Upper lobe of left lung (tissue), 4 donors: ENCODE data around the gene TMED4.

Experiments
- EP300 ChIP-seq, 4 donors: sonication (generic); formaldehyde crosslinking; IDR thresholded peaks; one replicate each; pipeline ENCODE4 v1.5.1; 2017; ENCODE audit warnings: antibody characterized with exemption in 4 of 4, control low read depth in 2 of 4
- POLR2A ChIP-seq, 4 donors: fragments of 450-650 bp; IDR thresholded peaks; one replicate each; pipeline ENCODE4 v1.5.1; 2016 to 2017; ENCODE audit warnings: antibody characterized with exemption in 4 of 4, mild to moderate bottlenecking in 2 of 4
- POLR2AphosphoS5 ChIP-seq, 2 donors: sonication (generic); formaldehyde crosslinking; IDR thresholded peaks; one replicate each; pipeline ENCODE4 v1.5.1; 2017; ENCODE audit warnings: antibody characterized with exemption in 2 of 2
- TF ChIP-seq, protein P1 (sequence below), 6 experiments: fragments of 450-650 bp in 4 of 6; fragments of 200-600 bp in 2 of 6; sonication (generic) in 2 of 6; IDR thresholded peaks; one replicate each; pipeline ENCODE4 v1.5.1; 2016 to 2019; ENCODE audit warnings: antibody characterized with exemption in 6 of 6

DNA sequence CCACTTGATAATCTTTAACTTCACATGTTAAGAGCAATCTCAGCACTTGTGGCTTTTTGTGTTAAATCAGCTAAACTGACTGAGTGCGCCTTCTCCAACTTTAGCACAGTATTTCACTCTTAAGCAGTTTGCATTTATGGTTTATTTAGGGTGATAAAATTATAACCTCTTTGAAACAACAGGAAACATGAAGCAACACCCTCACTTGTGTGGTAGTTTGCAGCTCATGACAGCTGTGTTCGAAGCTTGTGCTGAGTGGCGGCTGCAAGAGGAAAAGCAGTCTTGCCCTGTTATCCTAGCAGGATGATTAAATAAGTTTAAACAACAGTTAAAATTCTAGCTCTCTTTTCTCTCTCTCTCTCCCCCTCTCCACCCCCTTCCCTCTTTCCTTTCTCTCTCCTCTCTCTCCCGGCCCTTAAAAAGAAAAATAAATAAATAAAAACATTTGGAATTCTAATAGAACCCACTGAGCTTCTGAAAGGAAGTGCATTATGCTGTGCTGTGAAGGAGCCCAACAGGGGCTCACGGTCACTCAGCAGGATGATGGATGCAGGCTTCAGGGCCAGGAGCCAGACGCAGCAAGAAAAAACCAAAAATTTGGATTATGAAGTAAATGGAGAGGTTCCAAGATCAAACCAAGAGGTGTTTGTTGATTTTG, 49.6 kb upstream of the TMED4 start:
- TF ChIP-seq POLR2AphosphoS5 (IDR thresholded peaks at IDR 0.05) (no peak), POLR2A (IDR thresholded peaks at IDR 0.05) (no peak), EP300 (IDR thresholded peaks at IDR 0.05) (no peak)
- TF ChIP-seq, protein P1, sequence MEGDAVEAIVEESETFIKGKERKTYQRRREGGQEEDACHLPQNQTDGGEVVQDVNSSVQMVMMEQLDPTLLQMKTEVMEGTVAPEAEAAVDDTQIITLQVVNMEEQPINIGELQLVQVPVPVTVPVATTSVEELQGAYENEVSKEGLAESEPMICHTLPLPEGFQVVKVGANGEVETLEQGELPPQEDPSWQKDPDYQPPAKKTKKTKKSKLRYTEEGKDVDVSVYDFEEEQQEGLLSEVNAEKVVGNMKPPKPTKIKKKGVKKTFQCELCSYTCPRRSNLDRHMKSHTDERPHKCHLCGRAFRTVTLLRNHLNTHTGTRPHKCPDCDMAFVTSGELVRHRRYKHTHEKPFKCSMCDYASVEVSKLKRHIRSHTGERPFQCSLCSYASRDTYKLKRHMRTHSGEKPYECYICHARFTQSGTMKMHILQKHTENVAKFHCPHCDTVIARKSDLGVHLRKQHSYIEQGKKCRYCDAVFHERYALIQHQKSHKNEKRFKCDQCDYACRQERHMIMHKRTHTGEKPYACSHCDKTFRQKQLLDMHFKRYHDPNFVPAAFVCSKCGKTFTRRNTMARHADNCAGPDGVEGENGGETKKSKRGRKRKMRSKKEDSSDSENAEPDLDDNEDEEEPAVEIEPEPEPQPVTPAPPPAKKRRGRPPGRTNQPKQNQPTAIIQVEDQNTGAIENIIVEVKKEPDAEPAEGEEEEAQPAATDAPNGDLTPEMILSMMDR (IDR thresholded peaks at IDR 0.05): no peak
